Fibroblast of lung (primary cell): Measurements from ENCODE around the gene ELMO1. TPM values are rescaled to one million over a fixed set of nuclear protein-coding genes. Genes with fewer than 3 reads are reported as not detected.

Source experiments
- DNase-seq, 2 donors: peaks; one replicate each; pipeline versions ENCODE4 v3.0.0 to v3.0.0-alpha.2; 2010; ENCODE audit warnings: low read depth in 2 of 2
- H2AFZ ChIP-seq: 2 replicates; pipeline ENCODE4 v1.5.1; 2012; ENCODE audit warnings: low read length, control low read depth, inconsistent platforms
- H3K27ac ChIP-seq: 2 replicates; pipeline ENCODE4 v1.5.1; 2011; ENCODE audit warnings: low read length, control low read depth; ENCODE audit not compliant: insufficient read depth
- H3K27me3 ChIP-seq: 2 replicates; pipeline ENCODE4 v1.5.1; 2011; ENCODE audit warnings: mild to moderate bottlenecking, low read length; ENCODE audit not compliant: control insufficient read depth, insufficient read depth
- H3K36me3 ChIP-seq: 2 replicates; pipeline ENCODE4 v1.5.1; 2011; ENCODE audit warnings: low read length; ENCODE audit not compliant: control insufficient read depth, insufficient read depth
- H3K4me1 ChIP-seq: 2 replicates; pipeline ENCODE4 v1.5.1; 2011; ENCODE audit warnings: low read length; ENCODE audit not compliant: control insufficient read depth, insufficient read depth; ENCODE audit errors: extremely low read depth
- H3K4me2 ChIP-seq: 2 replicates; pipeline ENCODE4 v1.5.1; 2011; ENCODE audit warnings: low read length, control low read depth; ENCODE audit not compliant: insufficient read depth; ENCODE audit errors: extremely low read depth
- H3K4me3 ChIP-seq, 4 experiments: fragments of 200-600 bp in 1 of 4; sonication (generic) in 1 of 4; replicated peaks in 1 of 4; 2 replicates each; pipeline ENCODE4 v1.5.1; 2011 to 2016; ENCODE audit warnings: low read length in 4 of 4, low read depth in 3 of 4, mild to moderate bottlenecking in 3 of 4, control low read depth in 2 of 4, inconsistent platforms in 1 of 4, mixed read lengths in 1 of 4; ENCODE audit not compliant: insufficient read depth in 1 of 4; ENCODE audit errors: control extremely low read depth in 1 of 4
- H3K79me2 ChIP-seq: 2 replicates; pipeline ENCODE4 v1.5.1; 2012; ENCODE audit warnings: mild to moderate bottlenecking, low read length, inconsistent platforms; ENCODE audit not compliant: control insufficient read depth, insufficient read depth
- H3K9ac ChIP-seq: 2 replicates; pipeline ENCODE4 v1.5.1; 2011; ENCODE audit warnings: mild to moderate bottlenecking, low read length, control low read depth; ENCODE audit not compliant: insufficient read depth
- H3K9me3 ChIP-seq: 2 replicates; pipeline ENCODE4 v1.5.1; 2012; ENCODE audit warnings: low read depth, low read length; ENCODE audit not compliant: control insufficient read depth, insufficient read depth
- H4K20me1 ChIP-seq: 2 replicates; pipeline ENCODE4 v1.5.1; 2011; ENCODE audit warnings: low read length; ENCODE audit not compliant: control insufficient read depth, insufficient read depth; ENCODE audit errors: extremely low read depth
- CTCF ChIP-seq, 2 donors: IDR thresholded peaks in 1 of 2; conservative IDR thresholded peaks in 1 of 2; 1 replicate in 1 of 2; 2 replicates in 1 of 2; pipeline ENCODE4 v1.5.1; 2011 to 2012; ENCODE audit warnings: low read length in 2 of 2, control low read depth in 1 of 2, inconsistent platforms in 1 of 2, low read depth in 1 of 2, mild to moderate bottlenecking in 1 of 2
- EZH2 ChIP-seq: IDR thresholded peaks from 2 replicates; pipeline ENCODE4 v1.5.1; 2012; ENCODE audit warnings: low read length, control low read depth, mild to moderate bottlenecking; ENCODE audit errors: missing control alignments
- polyA plus RNA-seq, 2 donors: library from polyadenylated mRNA; depleted of rRNA in 1 of 2; stranded (reverse) in 1 of 2; unstranded in 1 of 2; fragments of >200 nt; gene quantifications; 2 replicates each; pipeline ENCODE4 v1.2.1, GENCODE V29; 2011 to 2012; ENCODE audit warnings: missing spikeins in 1 of 2
- total RNA-seq: library from RNA; depleted of rRNA; stranded (reverse); fragments of >200 nt; gene quantifications from 2 replicates; pipeline ENCODE4 v1.2.1, GENCODE V29; 2014

The ELMO1 gene
- total and polyA plus RNA-seq, 2 donors (not counting 1 experiment from before 2014, with no cell fraction given): 0.50 TPM; not detected in 1

- Histone ChIP-seq H3K4me1 (no peaks in the 10 kb centered on the region), H3K27ac (no peak overlapping the region), H3K27me3 (no peaks in the 10 kb centered on the region), H3K9ac (no peak overlapping the region), H3K4me3 (no peak overlapping the region), H3K4me2 (no peak overlapping the region), H3K36me3 (no peaks in the 10 kb centered on the region), H3K9me3 (no peaks in the 10 kb centered on the region), H3K79me2 (no peaks in the 10 kb centered on the region), H4K20me1 (no peaks in the 10 kb centered on the region), H2AFZ (no peak overlapping the region)
- no peak for DNase-seq
- TF ChIP-seq CTCF (conservative IDR thresholded peaks at IDR 0.05 in 1 of 2, IDR thresholded peaks at IDR 0.05 in 1 of 2; ENCODE audit: low read depth in 1 of 2, low read length in 2 of 2): no peak
- TF ChIP-seq EZH2: no peak
Observed at GRCh38 chr7:36969376-36969775, 479.3 kb downstream of the ELMO1 start.

GRCh38 chr7:36967387-36967786, 481.3 kb downstream of the ELMO1 start:
- TF ChIP-seq CTCF (conservative IDR thresholded peaks at IDR 0.05 in 1 of 2, IDR thresholded peaks at IDR 0.05 in 1 of 2; ENCODE audit: low read depth in 1 of 2, low read length in 2 of 2): peak; percentile 82 to 85
- TF ChIP-seq EZH2: no peak
- H3K79me2 ChIP-seq: no peaks in the 10 kb centered on the region
- no peaks in the 10 kb centered on the region for H3K27me3 ChIP-seq
- no peak overlapping the region for H2AFZ ChIP-seq
- no peaks in the 10 kb centered on the region for H3K9me3 ChIP-seq
- no peaks in the 10 kb centered on the region for H3K36me3 ChIP-seq
- H3K4me1 ChIP-seq: no peaks in the 10 kb centered on the region
- no peaks in the 10 kb centered on the region for H4K20me1 ChIP-seq
- H3K4me2 ChIP-seq: no peak overlapping the region
- no peak overlapping the region for H3K27ac ChIP-seq
- H3K4me3 ChIP-seq: no peak overlapping the region
- peak; percentile 55 to 76 for DNase-seq
- no peak overlapping the region for H3K9ac ChIP-seq

GRCh38 chr7:36966636-36967035, 482.0 kb downstream of the ELMO1 start:
- Histone ChIP-seq H3K9ac (no peak overlapping the region), H2AFZ (no peak overlapping the region), H3K9me3 (no peaks in the 10 kb centered on the region), H3K79me2 (no peaks in the 10 kb centered on the region), H3K4me1 (no peaks in the 10 kb centered on the region), H3K4me2 (no peak overlapping the region), H3K27ac (no peak overlapping the region), H3K36me3 (no peaks in the 10 kb centered on the region), H3K27me3 (no peaks in the 10 kb centered on the region), H4K20me1 (no peaks in the 10 kb centered on the region), H3K4me3 (no peak overlapping the region)
- peak in 1 of 2 donors; percentile 22 for DNase-seq
- TF ChIP-seq CTCF (conservative IDR thresholded peaks at IDR 0.05 in 1 of 2, IDR thresholded peaks at IDR 0.05 in 1 of 2; ENCODE audit: low read depth in 1 of 2, low read length in 2 of 2) (no peak), EZH2 (no peak)
